ENCODE data around the gene CCDC14.

DNA sequence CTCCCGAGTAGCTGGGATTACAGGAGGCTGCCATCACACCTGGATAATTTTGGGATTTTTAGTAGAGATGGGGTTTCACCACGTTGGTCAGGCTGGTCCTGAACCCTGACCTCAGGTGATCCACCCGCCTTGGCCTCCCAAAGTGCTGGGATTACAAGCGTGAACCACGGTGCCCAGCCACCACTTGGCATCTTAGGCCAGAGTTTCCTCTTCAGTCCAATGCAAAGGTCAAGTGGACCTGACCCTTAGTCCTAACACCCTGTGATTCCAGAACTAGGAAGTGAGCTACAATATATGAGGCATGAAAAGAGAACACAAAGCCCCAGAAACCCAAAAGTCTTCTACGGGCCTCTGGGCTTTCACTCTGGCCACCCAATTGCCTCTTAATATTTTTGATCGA, 82.2 kb downstream of the CCDC14 start:
- no peak for TF ChIP-seq POLR2A (IDR thresholded peaks at IDR 0.05)
- TF ChIP-seq, protein P1, sequence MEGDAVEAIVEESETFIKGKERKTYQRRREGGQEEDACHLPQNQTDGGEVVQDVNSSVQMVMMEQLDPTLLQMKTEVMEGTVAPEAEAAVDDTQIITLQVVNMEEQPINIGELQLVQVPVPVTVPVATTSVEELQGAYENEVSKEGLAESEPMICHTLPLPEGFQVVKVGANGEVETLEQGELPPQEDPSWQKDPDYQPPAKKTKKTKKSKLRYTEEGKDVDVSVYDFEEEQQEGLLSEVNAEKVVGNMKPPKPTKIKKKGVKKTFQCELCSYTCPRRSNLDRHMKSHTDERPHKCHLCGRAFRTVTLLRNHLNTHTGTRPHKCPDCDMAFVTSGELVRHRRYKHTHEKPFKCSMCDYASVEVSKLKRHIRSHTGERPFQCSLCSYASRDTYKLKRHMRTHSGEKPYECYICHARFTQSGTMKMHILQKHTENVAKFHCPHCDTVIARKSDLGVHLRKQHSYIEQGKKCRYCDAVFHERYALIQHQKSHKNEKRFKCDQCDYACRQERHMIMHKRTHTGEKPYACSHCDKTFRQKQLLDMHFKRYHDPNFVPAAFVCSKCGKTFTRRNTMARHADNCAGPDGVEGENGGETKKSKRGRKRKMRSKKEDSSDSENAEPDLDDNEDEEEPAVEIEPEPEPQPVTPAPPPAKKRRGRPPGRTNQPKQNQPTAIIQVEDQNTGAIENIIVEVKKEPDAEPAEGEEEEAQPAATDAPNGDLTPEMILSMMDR (IDR thresholded peaks at IDR 0.05) = no peak
